Measurements from ENCODE around the gene ADAM30.

DNA sequence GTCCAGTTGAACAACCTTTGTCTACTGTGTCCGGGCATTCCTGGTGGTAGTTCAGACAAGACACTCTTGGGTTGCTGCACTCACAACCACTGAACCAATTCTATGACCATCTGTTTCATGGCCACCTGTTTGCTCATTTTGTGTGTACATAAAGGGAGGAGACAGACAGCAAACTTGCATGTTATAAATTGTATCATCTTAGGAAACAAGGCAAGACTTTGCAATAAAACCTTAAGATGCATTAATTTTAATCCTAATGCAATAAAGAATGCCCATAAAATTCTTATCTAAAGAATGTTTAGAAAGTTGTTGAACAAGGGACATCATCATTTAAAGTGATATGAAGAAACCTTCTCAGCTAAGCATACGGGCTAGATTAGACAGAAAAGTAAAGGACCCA lies 34.8 kb downstream of the ADAM30 start:
- TF ChIP-seq, protein P1, sequence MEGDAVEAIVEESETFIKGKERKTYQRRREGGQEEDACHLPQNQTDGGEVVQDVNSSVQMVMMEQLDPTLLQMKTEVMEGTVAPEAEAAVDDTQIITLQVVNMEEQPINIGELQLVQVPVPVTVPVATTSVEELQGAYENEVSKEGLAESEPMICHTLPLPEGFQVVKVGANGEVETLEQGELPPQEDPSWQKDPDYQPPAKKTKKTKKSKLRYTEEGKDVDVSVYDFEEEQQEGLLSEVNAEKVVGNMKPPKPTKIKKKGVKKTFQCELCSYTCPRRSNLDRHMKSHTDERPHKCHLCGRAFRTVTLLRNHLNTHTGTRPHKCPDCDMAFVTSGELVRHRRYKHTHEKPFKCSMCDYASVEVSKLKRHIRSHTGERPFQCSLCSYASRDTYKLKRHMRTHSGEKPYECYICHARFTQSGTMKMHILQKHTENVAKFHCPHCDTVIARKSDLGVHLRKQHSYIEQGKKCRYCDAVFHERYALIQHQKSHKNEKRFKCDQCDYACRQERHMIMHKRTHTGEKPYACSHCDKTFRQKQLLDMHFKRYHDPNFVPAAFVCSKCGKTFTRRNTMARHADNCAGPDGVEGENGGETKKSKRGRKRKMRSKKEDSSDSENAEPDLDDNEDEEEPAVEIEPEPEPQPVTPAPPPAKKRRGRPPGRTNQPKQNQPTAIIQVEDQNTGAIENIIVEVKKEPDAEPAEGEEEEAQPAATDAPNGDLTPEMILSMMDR (IDR thresholded peaks at IDR 0.05; ENCODE audit: low read depth, low read length): no peak
- no peak for TF ChIP-seq EZH2phosphoT487 (IDR thresholded peaks at IDR 0.05; ENCODE audit: low read depth)
